Duodenal mucosa (tissue), 2 donors: ENCODE data around the gene EIF1B.

Source experiments
- H3K27ac ChIP-seq: one replicate; pipeline ENCODE4 v1.7.0; 2013; ENCODE audit warnings: low read depth, low read length
- H3K27me3 ChIP-seq, 2 donors: one replicate each; pipeline ENCODE4 v1.7.0; 2013; ENCODE audit warnings: low read length in 2 of 2, control low read depth in 1 of 2; ENCODE audit not compliant: insufficient read depth in 2 of 2, control insufficient read depth in 1 of 2
- H3K36me3 ChIP-seq, 2 donors: one replicate each; pipeline ENCODE4 v1.7.0; 2013; ENCODE audit warnings: low read length in 2 of 2, control low read depth in 1 of 2; ENCODE audit not compliant: insufficient read depth in 2 of 2, control insufficient read depth in 1 of 2
- H3K4me1 ChIP-seq, 2 donors: one replicate each; pipeline ENCODE4 v1.7.0; 2013; ENCODE audit warnings: low read length in 2 of 2, control low read depth in 1 of 2; ENCODE audit not compliant: insufficient read depth in 2 of 2, control insufficient read depth in 1 of 2
- H3K4me3 ChIP-seq, 2 donors: one replicate each; pipeline ENCODE4 v1.7.0; 2013; ENCODE audit warnings: low read length in 2 of 2, low read depth in 1 of 2
- H3K9ac ChIP-seq, 2 donors: one replicate each; pipeline ENCODE4 v1.7.0; 2013; ENCODE audit warnings: low read length in 2 of 2, low read depth in 1 of 2
- H3K9me3 ChIP-seq, 2 donors: one replicate each; pipeline ENCODE4 v1.7.0; 2013; ENCODE audit warnings: low read length in 2 of 2, control low read depth in 1 of 2; ENCODE audit not compliant: control insufficient read depth in 1 of 2

The EIF1B gene

GRCh38 chr3:40324621-40325020 lies 15.1 kb downstream of the EIF1B start:
- peaks cover 0 to 6% of the 10 kb centered on the region in 2 donors for H3K27me3 ChIP-seq
- no peak overlapping the region for H3K27ac ChIP-seq
- no peak overlapping the region for H3K9ac ChIP-seq
- H3K4me1 ChIP-seq, result no peaks in the 10 kb centered on the region
- H3K36me3 ChIP-seq, result no peaks in the 10 kb centered on the region
- H3K4me3 ChIP-seq, result no peak overlapping the region
- no peaks in the 10 kb centered on the region for H3K9me3 ChIP-seq

GRCh38 chr3:40325465-40325864 lies 16.0 kb downstream of the EIF1B start:
- Histone ChIP-seq H3K27ac (no peak overlapping the region), H3K36me3 (no peaks in the 10 kb centered on the region), H3K27me3 (peaks cover 0 to 6% of the 10 kb centered on the region in 2 donors), H3K9me3 (no peaks in the 10 kb centered on the region), H3K4me1 (no peaks in the 10 kb centered on the region), H3K4me3 (no peak overlapping the region), H3K9ac (no peak overlapping the region)

- Histone ChIP-seq H3K4me3 (no peak overlapping the region), H3K4me1 (no peaks in the 10 kb centered on the region), H3K36me3 (no peaks in the 10 kb centered on the region), H3K9me3 (no peaks in the 10 kb centered on the region), H3K27ac (no peak overlapping the region), H3K9ac (no peak overlapping the region), H3K27me3 (no peaks in the 10 kb centered on the region)
Measured at GRCh38 chr3:40328374-40328773, 18.9 kb downstream of the EIF1B start.

- Histone ChIP-seq H3K4me1 (no peaks in the 10 kb centered on the region), H3K27me3 (no peaks in the 10 kb centered on the region), H3K27ac (no peak overlapping the region), H3K4me3 (no peak overlapping the region), H3K9me3 (no peaks in the 10 kb centered on the region), H3K36me3 (no peaks in the 10 kb centered on the region), H3K9ac (no peak overlapping the region)
Measured at GRCh38 chr3:40329071-40329470, 19.6 kb downstream of the EIF1B start.

- Histone ChIP-seq H3K27ac (no peak overlapping the region), H3K4me3 (no peak overlapping the region), H3K27me3 (no peaks in the 10 kb centered on the region), H3K36me3 (no peaks in the 10 kb centered on the region), H3K9ac (no peak overlapping the region), H3K9me3 (no peaks in the 10 kb centered on the region), H3K4me1 (no peaks in the 10 kb centered on the region)
Measured at GRCh38 chr3:40332684-40333083, 23.2 kb downstream of the EIF1B start.

GRCh38 chr3:40333416-40333815 lies 23.9 kb downstream of the EIF1B start:
- Histone ChIP-seq H3K9me3 (no peaks in the 10 kb centered on the region), H3K36me3 (no peaks in the 10 kb centered on the region), H3K9ac (no peak overlapping the region), H3K4me3 (no peak overlapping the region), H3K4me1 (no peaks in the 10 kb centered on the region), H3K27ac (no peak overlapping the region), H3K27me3 (no peaks in the 10 kb centered on the region)

GRCh38 chr3:40333852-40334251 lies 24.3 kb downstream of the EIF1B start:
- H3K4me1 ChIP-seq, result no peaks in the 10 kb centered on the region
- H3K36me3 ChIP-seq, result no peaks in the 10 kb centered on the region
- no peaks in the 10 kb centered on the region for H3K9me3 ChIP-seq

GRCh38 chr3:40336101-40336500 lies 26.6 kb downstream of the EIF1B start:
- Histone ChIP-seq H3K4me1 (no peaks in the 10 kb centered on the region), H3K9me3 (no peaks in the 10 kb centered on the region), H3K27me3 (no peaks in the 10 kb centered on the region), H3K9ac (no peak overlapping the region), H3K27ac (no peak overlapping the region), H3K4me3 (no peak overlapping the region), H3K36me3 (no peaks in the 10 kb centered on the region)

More at GRCh38 chr3:40333852-40334251, 24.3 kb downstream of the EIF1B start:
- Histone ChIP-seq H3K4me3 (no peak overlapping the region), H3K9ac (no peak overlapping the region), H3K27me3 (no peaks in the 10 kb centered on the region), H3K27ac (no peak overlapping the region)

- Histone ChIP-seq H3K27me3 (no peaks in the 10 kb centered on the region), H3K9me3 (no peaks in the 10 kb centered on the region), H3K36me3 (no peaks in the 10 kb centered on the region), H3K4me1 (no peaks in the 10 kb centered on the region), H3K9ac (no peak overlapping the region), H3K4me3 (no peak overlapping the region), H3K27ac (no peak overlapping the region)
Measured at GRCh38 chr3:40336511-40337135, 27.1 kb downstream of the EIF1B start.

- Histone ChIP-seq H3K27ac (no peak overlapping the region), H3K4me1 (no peaks in the 10 kb centered on the region), H3K9ac (no peak overlapping the region), H3K4me3 (no peak overlapping the region), H3K36me3 (no peaks in the 10 kb centered on the region), H3K27me3 (no peaks in the 10 kb centered on the region), H3K9me3 (no peaks in the 10 kb centered on the region)
Measured at GRCh38 chr3:40337136-40338108, 27.9 kb downstream of the EIF1B start.
